HG03097 (cell line): Measurements from ENCODE around the gene GRK4.
"Not testable (repeated sequence)": the region's sequence is repeated elsewhere in the genome, so short reads cannot be mapped to it uniquely, and the experiment has no call there.

ENCODE experiments used
- ATAC-seq: cut with Tn5 transposase; IDR thresholded peaks from one replicate; pipeline ENCODE4 v1.9.1; 2021; ENCODE audit not compliant: unreplicated experiment, low FRiP score

The GRK4 gene

GRCh38 chr4:2930135-2930757 is 33.1 kb upstream of the GRK4 start:
- no peak for ATAC-seq

- ATAC-seq: no peak
Measured at GRCh38 chr4:2930758-2931511, 32.4 kb upstream of the GRK4 start.

- peak; percentile 36 for ATAC-seq
Measured at GRCh38 chr4:2931512-2932301, 31.7 kb upstream of the GRK4 start.

- ATAC-seq: no peak
Measured at GRCh38 chr4:2932321-2932950, 30.9 kb upstream of the GRK4 start.

GRCh38 chr4:2932951-2933565 is 30.3 kb upstream of the GRK4 start:
- ATAC-seq: no peak

- no peak for ATAC-seq
Measured at GRCh38 chr4:2933566-2934076, 29.8 kb upstream of the GRK4 start.

GRCh38 chr4:2934077-2934812 is 29.1 kb upstream of the GRK4 start:
- no peak for ATAC-seq

GRCh38 chr4:2934813-2935761 is 28.3 kb upstream of the GRK4 start:
- peak; percentile 41 for ATAC-seq

- ATAC-seq: no peak
Measured at GRCh38 chr4:2935762-2936743, 27.3 kb upstream of the GRK4 start.

GRCh38 chr4:2936773-2937145 is 26.6 kb upstream of the GRK4 start:
- no peak for ATAC-seq

GRCh38 chr4:2937146-2937857 is 26.1 kb upstream of the GRK4 start:
- ATAC-seq: no peak

- ATAC-seq: no peak
Measured at GRCh38 chr4:2937986-2938385, 25.4 kb upstream of the GRK4 start.

- ATAC-seq: not testable (repeated sequence)
Measured at GRCh38 chr4:2938411-2938810, 25.0 kb upstream of the GRK4 start.

GRCh38 chr4:2938906-2939305 is 24.5 kb upstream of the GRK4 start:
- ATAC-seq: no peak

- ATAC-seq: no peak
Measured at GRCh38 chr4:2939383-2940243, 23.8 kb upstream of the GRK4 start.
